Coronary artery (tissue), 2 donors: ENCODE measurements around the gene MBNL3.
A peak's percentile ranks its signal among the peaks of the same experiment; 100 is the strongest.

Source experiments
- DNase-seq: peaks from one replicate; pipeline ENCODE4 v3.0.0-alpha.2; 2017; ENCODE audit warnings: low spot score
- H3K27ac ChIP-seq, 2 donors: fragments of 200-600 bp; sonication (generic); one replicate each; pipeline ENCODE4 v1.5.1; 2016 to 2019
- H3K4me3 ChIP-seq: fragments of 200-600 bp; sonication (generic); 2 replicates; pipeline ENCODE4 v1.5.1; 2016; ENCODE audit warnings: mild to moderate bottlenecking, moderate library complexity
- TF ChIP-seq, protein P1 (sequence below): fragments of 200-600 bp; sonication (generic); IDR thresholded peaks from one replicate; pipeline ENCODE4 v1.5.1; 2019; ENCODE audit warnings: antibody characterized with exemption

MBNL3 gene

DNA sequence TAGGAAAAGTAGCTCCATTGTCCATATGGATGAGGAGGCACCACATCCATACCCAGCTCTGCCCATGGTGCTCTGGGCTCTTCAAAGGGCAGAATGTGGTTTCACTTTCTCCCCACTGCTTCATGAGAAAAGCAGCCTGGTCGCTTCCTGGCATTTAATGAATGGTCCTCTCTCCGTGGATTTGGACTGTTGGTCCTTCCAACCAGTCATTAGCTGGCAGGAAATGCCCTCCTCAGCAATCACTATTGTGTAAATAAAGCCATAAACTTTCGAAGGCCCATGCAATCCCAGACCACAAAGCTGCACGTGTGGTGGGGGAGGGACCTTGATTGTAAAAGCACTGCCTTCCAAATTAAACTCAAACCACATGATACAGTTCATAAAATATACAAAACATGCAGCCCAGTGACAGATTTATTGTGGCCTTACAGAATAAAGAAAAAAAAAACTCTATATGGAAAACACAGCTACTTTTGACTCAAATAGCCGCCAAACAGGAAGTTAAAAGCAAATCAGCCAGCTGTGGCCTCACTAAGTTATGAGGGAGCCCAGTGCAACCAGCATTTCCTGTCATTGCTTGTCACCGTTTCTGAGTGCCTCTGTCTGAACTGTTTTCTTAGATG, 8.1 kb downstream of the MBNL3 start:
- H3K27ac ChIP-seq = peak overlapping the region in 1 of 2 donors; percentile 46
- no peak for DNase-seq
- H3K4me3 ChIP-seq = peak overlapping the region; percentile 60
- TF ChIP-seq, protein P1, sequence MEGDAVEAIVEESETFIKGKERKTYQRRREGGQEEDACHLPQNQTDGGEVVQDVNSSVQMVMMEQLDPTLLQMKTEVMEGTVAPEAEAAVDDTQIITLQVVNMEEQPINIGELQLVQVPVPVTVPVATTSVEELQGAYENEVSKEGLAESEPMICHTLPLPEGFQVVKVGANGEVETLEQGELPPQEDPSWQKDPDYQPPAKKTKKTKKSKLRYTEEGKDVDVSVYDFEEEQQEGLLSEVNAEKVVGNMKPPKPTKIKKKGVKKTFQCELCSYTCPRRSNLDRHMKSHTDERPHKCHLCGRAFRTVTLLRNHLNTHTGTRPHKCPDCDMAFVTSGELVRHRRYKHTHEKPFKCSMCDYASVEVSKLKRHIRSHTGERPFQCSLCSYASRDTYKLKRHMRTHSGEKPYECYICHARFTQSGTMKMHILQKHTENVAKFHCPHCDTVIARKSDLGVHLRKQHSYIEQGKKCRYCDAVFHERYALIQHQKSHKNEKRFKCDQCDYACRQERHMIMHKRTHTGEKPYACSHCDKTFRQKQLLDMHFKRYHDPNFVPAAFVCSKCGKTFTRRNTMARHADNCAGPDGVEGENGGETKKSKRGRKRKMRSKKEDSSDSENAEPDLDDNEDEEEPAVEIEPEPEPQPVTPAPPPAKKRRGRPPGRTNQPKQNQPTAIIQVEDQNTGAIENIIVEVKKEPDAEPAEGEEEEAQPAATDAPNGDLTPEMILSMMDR = no peak

DNA sequence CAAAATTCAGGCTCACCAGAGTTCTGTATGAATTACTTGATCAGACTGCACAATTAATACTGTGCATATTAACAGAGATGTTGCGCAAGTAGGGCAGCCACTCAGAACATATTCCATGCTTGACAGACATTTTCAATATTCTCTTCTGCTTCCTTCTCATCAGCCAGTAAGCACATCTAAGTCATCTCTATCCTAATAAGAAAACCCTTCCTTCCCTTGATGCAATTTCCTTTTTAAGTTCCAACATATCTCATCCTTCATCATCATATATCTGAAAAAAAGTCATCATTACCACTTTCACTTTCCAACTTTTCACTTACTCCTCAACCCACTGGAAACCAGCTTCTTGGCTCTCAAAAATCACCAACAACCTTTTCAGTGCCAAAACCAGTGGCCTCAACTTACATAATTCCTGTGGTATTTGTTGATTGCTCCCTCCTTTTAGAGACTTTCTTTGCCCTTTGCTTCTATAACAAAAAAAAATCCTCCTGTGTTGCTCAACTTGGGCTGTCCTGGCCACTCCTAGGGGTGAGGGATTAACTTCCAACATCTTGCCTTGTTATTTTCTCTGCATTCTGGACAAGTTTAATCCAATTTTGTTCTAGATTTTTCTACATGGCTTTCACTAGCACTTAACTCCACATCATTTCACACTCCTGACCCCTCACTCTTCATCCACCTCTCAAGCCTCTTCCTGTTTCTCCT, 14.1 kb downstream of the MBNL3 start:
- no peak overlapping the region for H3K4me3 ChIP-seq
- TF ChIP-seq, protein P1 = no peak
- H3K27ac ChIP-seq = no peak overlapping the region
- DNase-seq = no peak

DNA sequence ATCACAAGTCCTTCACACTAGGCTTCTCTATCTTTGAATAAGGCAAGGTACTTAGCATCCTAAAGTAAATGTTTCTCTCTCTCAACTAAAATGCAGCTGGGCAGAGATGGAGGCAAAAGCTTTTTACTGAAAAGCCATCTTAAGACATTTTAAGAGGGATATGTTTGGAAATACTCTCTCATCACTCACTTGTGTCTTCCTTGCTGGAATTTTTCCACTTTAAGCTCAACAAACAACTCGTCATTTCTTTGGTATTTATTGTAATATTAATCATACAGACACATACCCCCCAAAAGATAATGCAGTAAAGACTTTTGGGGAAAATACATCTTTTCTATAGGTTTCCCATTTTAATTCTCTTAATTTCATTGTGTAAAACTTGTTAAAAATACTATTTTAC, 16.4 kb downstream of the MBNL3 start:
- no peak overlapping the region for H3K4me3 ChIP-seq
- DNase-seq = no peak
- H3K27ac ChIP-seq = no peak overlapping the region
- TF ChIP-seq, protein P1 = no peak

DNA sequence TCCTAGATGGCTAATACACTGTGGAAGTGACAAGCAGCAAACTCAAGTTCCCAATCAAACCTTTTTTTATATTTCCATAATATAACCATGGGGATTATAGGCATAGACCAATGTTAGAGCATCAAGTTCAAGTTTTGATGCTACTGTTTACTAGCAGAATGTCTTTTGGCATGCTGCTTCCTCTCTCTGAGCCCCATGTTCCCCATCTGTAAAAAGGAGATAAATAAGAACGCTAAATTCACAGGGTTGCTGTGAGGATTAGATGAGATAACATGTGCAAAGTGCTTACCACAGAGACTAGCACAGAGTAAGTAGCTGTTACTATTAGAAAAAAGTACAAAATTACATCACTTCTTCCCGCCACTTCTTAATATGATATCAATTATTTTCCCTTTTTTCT, 18.0 kb downstream of the MBNL3 start:
- H3K27ac ChIP-seq = no peak overlapping the region
- no peak overlapping the region for H3K4me3 ChIP-seq
- DNase-seq = no peak
- TF ChIP-seq, protein P1 = no peak

DNA sequence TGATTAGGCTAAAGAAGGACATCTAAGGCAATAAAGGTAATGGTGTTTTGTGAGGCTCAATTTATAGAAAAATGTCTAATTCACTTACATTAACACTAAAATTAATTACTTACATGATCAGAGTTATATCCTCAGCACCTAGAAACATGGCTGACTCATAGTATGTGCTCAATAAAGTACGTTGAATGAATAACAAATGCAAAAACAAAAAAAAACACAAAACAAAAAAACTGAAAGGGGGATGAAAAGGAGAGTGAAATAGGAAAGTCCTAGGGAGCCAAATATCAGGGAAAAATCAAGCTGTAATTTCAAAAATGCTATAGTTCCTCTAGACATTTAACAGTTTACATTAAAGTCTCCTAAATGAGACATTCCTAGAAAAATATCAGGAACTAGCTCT, 18.7 kb downstream of the MBNL3 start:
- no peak for DNase-seq
- TF ChIP-seq, protein P1 = no peak
- no peak overlapping the region for H3K27ac ChIP-seq
- no peak overlapping the region for H3K4me3 ChIP-seq

DNA sequence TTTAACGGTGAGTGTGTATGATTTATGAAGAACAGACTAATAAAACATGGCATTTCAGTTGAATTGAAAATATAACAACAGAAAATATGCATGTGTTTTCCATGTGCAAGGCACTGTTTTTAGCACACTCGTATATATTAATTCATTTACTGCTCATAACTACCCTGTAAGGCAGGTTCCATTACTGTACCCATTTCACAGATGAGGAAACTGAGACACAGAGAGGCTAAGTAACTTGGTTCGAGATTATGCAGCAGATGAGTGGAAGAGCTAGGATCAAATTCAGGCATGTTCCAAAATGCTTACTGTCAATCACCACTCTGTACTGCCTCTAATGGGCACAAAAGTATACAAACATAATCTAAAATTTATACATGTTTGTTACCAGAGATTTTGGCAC, 20.4 kb downstream of the MBNL3 start:
- TF ChIP-seq, protein P1 = no peak
- no peak overlapping the region for H3K4me3 ChIP-seq
- DNase-seq = no peak

DNA sequence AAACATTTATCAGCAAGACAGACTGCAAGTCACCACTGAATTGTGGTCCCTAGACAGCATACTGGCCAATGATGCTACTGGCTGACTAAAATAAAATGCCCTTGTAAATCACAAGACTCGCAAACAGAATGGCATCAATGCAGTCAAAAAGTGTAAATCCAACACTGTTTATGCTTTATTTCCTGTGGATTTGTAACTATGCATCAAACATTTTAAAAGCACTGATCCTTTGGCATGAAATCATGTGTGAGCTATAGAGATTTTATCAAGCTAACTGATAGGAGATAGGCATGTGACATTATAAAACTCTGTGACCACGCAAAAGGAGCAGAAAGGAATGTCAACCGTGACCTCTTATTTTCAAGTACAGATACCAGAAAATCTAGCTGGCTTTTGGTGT, 20.8 kb downstream of the MBNL3 start:
- TF ChIP-seq, protein P1 = no peak
- no peak for DNase-seq
- no peak overlapping the region for H3K27ac ChIP-seq
- H3K4me3 ChIP-seq = no peak overlapping the region

More for the DNA sequence above, 20.4 kb downstream of the MBNL3 start:
- no peak overlapping the region for H3K27ac ChIP-seq
